Body of pancreas (tissue), 4 donors: Measurements from ENCODE around the gene HOXB9.

ENCODE experiments used
- POLR2A ChIP-seq, 3 donors: fragments of 450-650 bp; IDR thresholded peaks; one replicate each; pipeline ENCODE4 v1.6.1; 2016; ENCODE audit warnings: antibody characterized with exemption in 3 of 3, mild to moderate bottlenecking in 2 of 3
- TF ChIP-seq, protein P1 (sequence below), 7 experiments: fragments of 450-650 bp in 4 of 7; fragments of 200-600 bp in 3 of 7; sonication (generic) in 3 of 7; IDR thresholded peaks; one replicate each; pipeline ENCODE4 v1.5.1; 2016 to 2019; ENCODE audit warnings: antibody characterized with exemption in 7 of 7

GRCh38 chr17:48588074-48588415 lies 38.1 kb downstream of the HOXB9 start:
- TF ChIP-seq, protein P1, sequence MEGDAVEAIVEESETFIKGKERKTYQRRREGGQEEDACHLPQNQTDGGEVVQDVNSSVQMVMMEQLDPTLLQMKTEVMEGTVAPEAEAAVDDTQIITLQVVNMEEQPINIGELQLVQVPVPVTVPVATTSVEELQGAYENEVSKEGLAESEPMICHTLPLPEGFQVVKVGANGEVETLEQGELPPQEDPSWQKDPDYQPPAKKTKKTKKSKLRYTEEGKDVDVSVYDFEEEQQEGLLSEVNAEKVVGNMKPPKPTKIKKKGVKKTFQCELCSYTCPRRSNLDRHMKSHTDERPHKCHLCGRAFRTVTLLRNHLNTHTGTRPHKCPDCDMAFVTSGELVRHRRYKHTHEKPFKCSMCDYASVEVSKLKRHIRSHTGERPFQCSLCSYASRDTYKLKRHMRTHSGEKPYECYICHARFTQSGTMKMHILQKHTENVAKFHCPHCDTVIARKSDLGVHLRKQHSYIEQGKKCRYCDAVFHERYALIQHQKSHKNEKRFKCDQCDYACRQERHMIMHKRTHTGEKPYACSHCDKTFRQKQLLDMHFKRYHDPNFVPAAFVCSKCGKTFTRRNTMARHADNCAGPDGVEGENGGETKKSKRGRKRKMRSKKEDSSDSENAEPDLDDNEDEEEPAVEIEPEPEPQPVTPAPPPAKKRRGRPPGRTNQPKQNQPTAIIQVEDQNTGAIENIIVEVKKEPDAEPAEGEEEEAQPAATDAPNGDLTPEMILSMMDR (IDR thresholded peaks at IDR 0.05) = no peak
- TF ChIP-seq POLR2A (IDR thresholded peaks at IDR 0.05) = no peak
